Loucy (cell line): Measurements from ENCODE around the gene SPOCK1.

ENCODE experiments used
- CTCF ChIP-seq: fragments of 200-600 bp; sonication (generic); conservative IDR thresholded peaks from 2 replicates; pipeline ENCODE4 v1.5.1; 2014; ENCODE audit warnings: mild to moderate bottlenecking, antibody characterized with exemption, low read length
- EZH2phosphoT487 ChIP-seq: fragments of 200-600 bp; IDR thresholded peaks from 2 replicates; pipeline ENCODE4 v1.6.1; 2018; ENCODE audit warnings: antibody characterized with exemption, mild to moderate bottlenecking, moderate library complexity, borderline replicate concordance

DNA sequence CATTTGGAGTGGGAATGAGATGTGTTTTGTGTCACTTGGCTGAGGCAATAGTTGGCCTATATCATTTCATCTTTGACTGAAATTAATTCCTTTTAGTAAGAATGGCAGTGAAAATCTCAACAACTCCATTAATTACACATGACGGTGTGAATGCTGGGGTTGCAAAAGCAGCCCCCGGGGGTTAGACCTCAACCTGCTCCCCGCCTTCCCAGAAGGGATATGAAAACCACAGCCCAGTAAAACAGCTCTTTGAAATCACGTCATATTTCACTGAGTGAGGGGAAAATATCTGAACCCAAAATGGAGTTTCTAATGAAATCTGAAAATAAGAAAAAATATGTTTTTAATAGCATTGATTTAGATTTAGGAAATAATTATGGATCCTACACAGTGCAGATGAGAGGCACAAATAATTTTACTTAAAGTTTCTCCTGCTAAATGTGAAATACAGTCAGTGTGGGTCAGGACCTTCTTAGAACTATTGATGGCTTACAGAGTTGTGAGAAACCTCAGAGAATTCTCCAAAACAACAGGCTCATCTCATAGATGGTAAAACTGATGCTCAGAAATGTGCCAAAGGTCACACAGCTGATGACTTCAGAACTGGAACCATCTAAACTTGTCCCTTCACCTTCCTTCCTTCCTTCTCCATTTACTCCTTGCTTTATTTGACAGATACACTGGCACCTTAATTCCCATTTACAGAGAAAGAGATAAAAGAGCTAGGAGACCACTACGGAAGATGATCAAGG lies 96.5 kb downstream of the SPOCK1 start:
- TF ChIP-seq CTCF (no peak), EZH2phosphoT487 (no peak)
